Measurements from ENCODE around the gene ECE2. TPM values are rescaled to one million over a fixed set of nuclear protein-coding genes. Genes with fewer than 3 reads are reported as not detected.
A peak's percentile ranks its signal among the peaks of the same experiment; 100 is the strongest.

ECE2 gene
- polyA plus RNA-seq, 1 donor from 2014 or later: 0.22 TPM

GRCh38 chr3:184241447-184242296 lies 34.1 kb upstream of the ECE2 start:
- Histone ChIP-seq H3K9me2 (ENCODE audit: insufficient read depth, low read length) (no peaks in the 10 kb centered on the region), H3K9ac (ENCODE audit: low read length) (no peak overlapping the region), H3K79me2 (replicated peaks; ENCODE audit: insufficient read depth, low read length) (no peaks in the 10 kb centered on the region), H3K9me3 (ENCODE audit: low read length) (no peaks in the 10 kb centered on the region), H4K20me1 (ENCODE audit: insufficient read depth) (no peaks in the 10 kb centered on the region), H3K27ac (ENCODE audit: low read length) (no peak overlapping the region), H3F3A (ENCODE audit: insufficient read depth, low read length, poor library complexity, severe bottlenecking) (no peaks in the 10 kb centered on the region), H3K36me3 (ENCODE audit: insufficient read depth, low read length) (no peaks in the 10 kb centered on the region), H3K27me3 (ENCODE audit: insufficient read depth, low read depth, low read length) (no peaks in the 10 kb centered on the region), H3K4me2 (ENCODE audit: low read length) (no peak overlapping the region), H3K4me3 (ENCODE audit: low read length) (no peak overlapping the region), H2AFZ (ENCODE audit: low read depth, low read length) (no peak overlapping the region)
- TF ChIP-seq CTCF (IDR thresholded peaks at IDR 0.05; ENCODE audit: poor library complexity, severe bottlenecking) (peak; percentile 20), EZH2 (IDR thresholded peaks at IDR 0.05; ENCODE audit: borderline replicate concordance, insufficient read depth, low read length, poor library complexity, severe bottlenecking) (no peak)

- no peaks in the 10 kb centered on the region for H3K27me3 ChIP-seq (ENCODE audit: insufficient read depth, low read depth, low read length)
- H4K20me1 ChIP-seq (ENCODE audit: insufficient read depth): no peaks in the 10 kb centered on the region
- H3F3A ChIP-seq (ENCODE audit: insufficient read depth, low read length, poor library complexity, severe bottlenecking): no peaks in the 10 kb centered on the region
- no peak overlapping the region for H3K4me3 ChIP-seq (ENCODE audit: low read length)
- H2AFZ ChIP-seq (ENCODE audit: low read depth, low read length): no peak overlapping the region
- TF ChIP-seq REST (IDR thresholded peaks at IDR 0.05; ENCODE audit: borderline replicate concordance) (no peak), MXI1 (conservative IDR thresholded peaks at IDR 0.05; ENCODE audit: poor library complexity, severe bottlenecking) (no peak), TAF1 (IDR thresholded peaks at IDR 0.05; ENCODE audit: low read depth) (no peak), CTCF (IDR thresholded peaks at IDR 0.05; ENCODE audit: poor library complexity, severe bottlenecking) (no peak), POLR2AphosphoS5 (IDR thresholded peaks at IDR 0.05) (no peak), RAD21 (conservative IDR thresholded peaks at IDR 0.05) (no peak), SMC3 (conservative IDR thresholded peaks at IDR 0.05; ENCODE audit: poor library complexity) (no peak), EZH2 (IDR thresholded peaks at IDR 0.05; ENCODE audit: borderline replicate concordance, insufficient read depth, low read length, poor library complexity, severe bottlenecking) (no peak), EP300 (conservative IDR thresholded peaks at IDR 0.05; ENCODE audit: poor library complexity, severe bottlenecking) (no peak)
- H3K27ac ChIP-seq (ENCODE audit: low read length): no peak overlapping the region
- H3K9me3 ChIP-seq (ENCODE audit: low read length): no peaks in the 10 kb centered on the region
- H3K4me2 ChIP-seq (ENCODE audit: low read length): no peak overlapping the region
- no peaks in the 10 kb centered on the region for H3K79me2 ChIP-seq (replicated peaks; ENCODE audit: insufficient read depth, low read length)
- H3K36me3 ChIP-seq (ENCODE audit: insufficient read depth, low read length): no peaks in the 10 kb centered on the region
- H3K9ac ChIP-seq (ENCODE audit: low read length): no peak overlapping the region
- no peaks in the 10 kb centered on the region for H3K9me2 ChIP-seq (ENCODE audit: insufficient read depth, low read length)
Observed at GRCh38 chr3:184242297-184242685, 33.5 kb upstream of the ECE2 start.
